HL-60 (cell line): ENCODE measurements around the gene KLC1.

Experiments
- GABPA ChIP-seq: IDR thresholded peaks from 2 replicates; pipeline ENCODE4 v1.6.1; 2012; ENCODE audit warnings: low read depth
- POLR2AphosphoS5 ChIP-seq: IDR thresholded peaks from 2 replicates; pipeline ENCODE4 v1.6.1; 2012; ENCODE audit warnings: low read depth
- REST ChIP-seq: IDR thresholded peaks from 2 replicates; pipeline ENCODE4 v1.6.1; 2012; ENCODE audit warnings: low read depth; ENCODE audit not compliant: insufficient replicate concordance
- TF ChIP-seq, protein P1 (sequence below): IDR thresholded peaks from one replicate; pipeline ENCODE4 v1.5.1; 2011; ENCODE audit warnings: low read length, control low read depth, inconsistent platforms; ENCODE audit not compliant: insufficient read depth

DNA sequence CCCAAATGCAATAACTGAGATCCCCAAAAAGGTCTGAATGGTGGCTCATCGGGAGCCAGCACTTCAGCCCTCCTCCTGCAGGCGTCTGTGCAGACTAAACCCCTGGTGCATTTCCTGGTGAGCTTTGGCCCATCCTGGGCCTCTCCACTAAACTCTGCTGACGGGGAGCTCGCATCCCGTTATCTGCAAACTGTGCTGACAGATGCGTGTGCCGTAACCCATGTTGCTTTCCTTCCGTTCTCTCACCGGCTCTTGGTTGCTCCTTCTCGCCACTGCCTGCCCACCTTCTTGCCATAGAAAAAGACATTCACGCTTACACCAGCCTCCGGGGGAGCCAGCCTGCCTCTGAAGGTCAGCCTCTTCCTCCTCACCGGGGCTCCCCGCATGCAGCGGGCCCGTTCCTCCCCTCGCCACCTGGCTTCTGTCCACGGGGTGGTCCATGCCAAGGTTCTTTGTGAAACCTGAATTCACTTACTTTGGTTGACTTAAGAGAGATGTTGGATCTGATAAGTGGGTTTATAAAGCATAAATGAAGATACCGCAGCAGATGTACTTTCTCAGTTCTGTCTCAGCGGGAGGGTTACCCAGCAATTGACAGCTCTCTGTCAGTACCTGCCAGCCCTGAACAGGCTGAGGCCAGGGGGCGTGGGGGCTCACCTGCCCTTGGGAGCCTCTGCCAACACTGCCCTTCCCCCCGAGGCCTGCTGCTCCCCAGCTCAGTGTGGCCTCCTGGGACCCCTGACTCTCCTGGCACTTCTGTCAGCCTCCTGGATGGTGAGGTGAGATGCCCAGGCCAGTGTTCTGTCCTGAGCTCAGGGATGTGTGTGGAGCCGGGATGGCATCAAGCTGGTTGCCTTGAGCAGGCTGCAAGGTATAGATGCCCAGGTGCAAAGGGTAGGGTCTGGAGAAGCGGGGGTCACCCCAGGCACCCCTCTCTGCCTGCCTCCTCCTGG is 100.8 kb downstream of the KLC1 start:
- TF ChIP-seq, protein P1, sequence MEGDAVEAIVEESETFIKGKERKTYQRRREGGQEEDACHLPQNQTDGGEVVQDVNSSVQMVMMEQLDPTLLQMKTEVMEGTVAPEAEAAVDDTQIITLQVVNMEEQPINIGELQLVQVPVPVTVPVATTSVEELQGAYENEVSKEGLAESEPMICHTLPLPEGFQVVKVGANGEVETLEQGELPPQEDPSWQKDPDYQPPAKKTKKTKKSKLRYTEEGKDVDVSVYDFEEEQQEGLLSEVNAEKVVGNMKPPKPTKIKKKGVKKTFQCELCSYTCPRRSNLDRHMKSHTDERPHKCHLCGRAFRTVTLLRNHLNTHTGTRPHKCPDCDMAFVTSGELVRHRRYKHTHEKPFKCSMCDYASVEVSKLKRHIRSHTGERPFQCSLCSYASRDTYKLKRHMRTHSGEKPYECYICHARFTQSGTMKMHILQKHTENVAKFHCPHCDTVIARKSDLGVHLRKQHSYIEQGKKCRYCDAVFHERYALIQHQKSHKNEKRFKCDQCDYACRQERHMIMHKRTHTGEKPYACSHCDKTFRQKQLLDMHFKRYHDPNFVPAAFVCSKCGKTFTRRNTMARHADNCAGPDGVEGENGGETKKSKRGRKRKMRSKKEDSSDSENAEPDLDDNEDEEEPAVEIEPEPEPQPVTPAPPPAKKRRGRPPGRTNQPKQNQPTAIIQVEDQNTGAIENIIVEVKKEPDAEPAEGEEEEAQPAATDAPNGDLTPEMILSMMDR, result no peak
- TF ChIP-seq GABPA, result no peak
- TF ChIP-seq POLR2AphosphoS5, result no peak
- TF ChIP-seq REST, result no peak
